HG03064 (cell line): ENCODE data around the gene GALNT14.
"Not testable (repeated sequence)": the region's sequence is repeated elsewhere in the genome, so short reads cannot be mapped to it uniquely, and the experiment has no call there.

ENCODE experiments used
- ATAC-seq: cut with Tn5 transposase; IDR thresholded peaks from one replicate; pipeline ENCODE4 v1.9.1; 2021; ENCODE audit warnings: low read depth; ENCODE audit not compliant: unreplicated experiment

Gene GALNT14

DNA sequence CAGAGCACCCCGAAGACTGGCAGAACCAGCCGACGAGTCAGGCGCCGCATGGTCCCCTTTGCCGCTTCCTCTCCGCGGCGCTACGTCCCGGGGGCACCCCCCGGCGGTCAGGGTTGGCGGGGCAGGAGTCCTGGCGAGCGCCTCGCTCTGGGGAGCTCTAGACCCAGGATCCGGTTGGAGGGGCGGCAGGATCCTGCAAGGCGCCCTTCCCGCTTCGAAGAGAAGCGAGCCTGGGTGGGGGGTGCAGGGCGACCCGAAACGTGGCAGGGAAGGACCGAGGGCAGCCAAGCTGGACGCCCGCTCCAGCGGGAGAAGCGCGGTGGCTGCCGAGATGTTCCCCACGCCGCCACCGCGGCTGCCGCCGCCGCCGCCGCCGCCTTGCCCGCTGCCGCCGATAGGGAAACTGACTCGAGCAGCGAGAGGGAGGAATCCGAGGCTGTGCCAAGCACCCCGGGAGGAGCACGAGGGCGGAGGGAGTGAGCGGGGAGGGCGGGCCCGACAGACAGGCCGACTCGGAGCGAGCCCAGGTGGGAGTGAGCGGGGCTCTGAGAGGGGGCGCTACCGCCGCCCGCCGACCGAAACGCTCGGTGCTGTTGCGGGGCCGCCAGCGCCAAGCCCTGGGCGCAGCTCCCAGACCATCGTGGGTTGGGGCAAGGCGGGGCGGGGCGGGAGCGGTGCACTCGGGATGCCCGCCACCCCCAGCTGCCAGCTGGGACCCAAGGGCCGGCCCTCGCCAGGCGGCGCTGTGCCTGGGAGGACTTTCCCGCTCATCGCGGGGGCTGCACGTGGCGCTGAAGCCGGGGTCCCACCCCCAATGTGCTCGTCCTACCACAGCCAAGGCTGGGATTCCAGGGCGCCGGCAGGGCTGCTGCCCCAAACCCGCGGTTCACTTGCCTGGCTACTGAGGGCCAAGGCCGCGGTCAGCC is at the start of gene GALNT14:
Gene GALNT14, minus strand, starts transcription at position 404 of the 926 bp plus-strand sequence. Its CDS starts 354 bp downstream, at position 50.
- ATAC-seq, result no peak

DNA sequence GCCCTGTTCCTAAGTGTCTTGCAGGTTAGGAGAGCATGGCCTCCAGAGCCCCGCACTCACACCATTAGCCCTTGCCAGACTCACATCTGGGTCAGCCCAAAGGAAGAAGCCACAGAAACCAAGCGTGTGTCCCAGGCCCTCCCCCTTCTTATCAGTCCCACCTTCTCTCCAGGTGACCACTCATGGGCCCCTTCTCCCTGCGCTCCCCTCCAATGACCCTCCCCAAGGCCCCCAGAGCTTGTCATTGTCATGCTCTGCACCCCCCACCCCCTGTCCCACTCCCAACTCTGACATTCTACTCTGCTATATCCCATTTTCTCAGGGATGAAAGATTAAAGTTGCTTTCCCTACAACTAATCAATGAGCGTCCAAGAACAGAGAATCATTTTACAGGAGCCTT is 48.9 kb upstream of the GALNT14 start:
- no peak for ATAC-seq

GRCh38 chr2:31183973-31184372 is 45.7 kb upstream of the GALNT14 start:
- ATAC-seq, result not testable (repeated sequence)

DNA sequence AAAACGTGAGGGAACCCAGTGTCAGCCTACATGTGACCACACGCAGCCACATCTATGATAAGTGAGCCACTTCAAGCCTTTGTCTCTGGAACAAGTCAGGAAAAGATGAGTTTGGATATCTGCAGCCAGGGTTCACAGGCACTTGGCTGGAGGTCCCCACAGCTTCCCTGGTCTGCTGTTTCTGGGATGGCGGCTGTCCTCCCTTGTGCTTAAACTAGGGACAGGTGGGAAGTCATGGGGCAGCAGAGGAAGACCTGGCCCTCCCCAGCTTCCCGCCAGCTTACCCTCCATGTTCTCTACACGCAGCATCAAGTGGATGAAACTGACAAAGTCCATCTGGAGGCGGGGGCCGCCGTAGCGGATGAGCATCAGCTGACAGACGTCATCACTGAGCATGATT is 38.5 kb upstream of the GALNT14 start:
- no peak for ATAC-seq

GRCh38 chr2:31171142-31171541 is 32.9 kb upstream of the GALNT14 start:
- ATAC-seq, result no peak

DNA sequence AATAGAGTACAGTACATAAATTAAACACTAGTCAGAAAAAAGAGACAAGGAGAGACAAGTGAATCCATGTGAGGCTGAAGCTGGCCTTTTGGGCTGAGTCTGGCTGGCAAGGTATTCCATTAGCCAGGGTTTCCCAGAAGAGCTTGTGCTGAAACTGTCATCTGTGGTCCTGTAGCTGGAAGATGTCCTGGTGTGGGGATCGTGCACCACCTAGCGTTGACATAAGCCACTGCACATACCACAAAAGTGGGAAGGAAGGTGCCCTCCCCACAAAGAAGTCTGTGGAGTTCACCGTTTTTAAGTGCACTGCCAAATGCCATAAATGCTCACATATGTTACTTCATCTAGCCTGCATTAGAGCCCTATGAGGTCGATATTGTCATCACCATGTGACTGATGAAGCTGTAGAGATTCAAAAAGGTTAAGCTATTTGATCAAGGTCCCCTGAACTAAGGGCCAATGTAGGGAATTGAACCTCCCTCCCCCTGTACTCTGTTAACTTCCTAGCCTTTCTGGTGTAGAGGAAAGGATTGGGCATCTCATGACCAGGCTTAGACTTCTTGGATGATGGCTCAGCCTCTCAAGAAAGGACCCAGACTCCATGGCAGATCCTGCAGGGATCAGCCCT is 31.9 kb upstream of the GALNT14 start:
- no peak for ATAC-seq

DNA sequence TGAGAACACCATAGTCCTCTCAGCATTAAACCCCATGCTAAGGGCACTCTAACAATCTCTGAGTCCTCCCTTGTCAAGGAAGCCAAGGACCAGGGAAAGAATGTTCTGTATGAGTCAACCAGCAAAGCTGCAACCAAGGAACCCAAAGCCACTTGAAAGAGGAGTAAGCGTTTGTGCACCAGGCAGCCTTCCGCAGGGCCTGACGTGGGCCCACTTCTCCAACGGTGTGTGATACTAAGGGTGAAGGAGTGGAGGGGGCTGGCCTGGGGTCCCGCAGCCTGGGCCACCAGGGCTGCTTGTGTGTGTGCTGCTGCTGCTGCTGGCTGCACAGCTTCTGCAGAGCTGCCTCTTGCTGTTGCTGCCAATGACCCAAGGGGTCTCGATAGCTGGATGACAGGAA is 30.1 kb upstream of the GALNT14 start:
- ATAC-seq, result no peak

- ATAC-seq, result no peak
These were observed 28.7 kb upstream of the GALNT14 start for GRCh38 chr2:31166925-31167324.

DNA sequence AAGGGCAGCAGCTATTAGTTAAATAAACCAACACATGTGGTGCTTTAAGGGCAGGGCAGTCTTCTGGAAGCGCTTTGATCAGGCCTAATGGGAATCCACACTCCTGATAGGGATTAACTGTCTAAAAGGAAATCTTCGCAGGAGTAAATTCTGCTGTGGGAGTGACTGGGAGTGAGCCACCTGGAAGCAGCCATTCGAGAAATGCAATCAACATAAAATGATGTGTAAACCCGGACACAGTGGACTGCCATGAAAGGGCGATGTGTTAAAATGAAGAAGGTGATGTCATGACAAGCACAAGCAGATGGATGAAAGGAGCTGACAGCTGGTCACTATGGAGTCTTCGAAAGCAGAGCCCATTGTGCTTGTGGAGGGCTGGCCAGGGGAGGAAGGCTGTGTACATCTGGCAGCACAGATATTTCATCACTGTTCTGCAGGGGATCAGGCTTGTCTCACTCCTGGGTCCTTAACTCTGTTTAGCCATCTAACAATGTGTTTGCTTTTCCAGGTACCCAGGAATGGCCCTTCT is 24.8 kb upstream of the GALNT14 start:
- no peak for ATAC-seq

DNA sequence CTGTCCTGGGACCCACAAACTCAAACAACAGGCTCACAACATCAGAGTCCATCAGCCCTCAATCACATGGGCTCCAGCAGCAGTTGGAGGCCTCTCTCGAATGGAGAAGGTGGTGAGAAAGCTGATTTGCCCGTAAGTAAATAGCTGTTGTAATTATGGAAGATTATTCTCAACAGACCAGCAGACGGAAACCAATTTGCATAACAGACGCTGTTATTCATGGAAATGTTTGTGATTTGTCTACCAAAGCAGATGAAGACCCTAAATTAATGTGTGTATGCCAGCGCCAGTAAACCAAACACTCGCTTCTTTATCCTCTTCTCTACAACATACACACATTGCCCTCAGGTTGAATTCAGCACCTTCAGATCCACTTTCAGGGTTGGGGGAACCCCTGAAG is 23.4 kb upstream of the GALNT14 start:
- no peak for ATAC-seq

GRCh38 chr2:31151501-31151900 is 13.3 kb upstream of the GALNT14 start:
- ATAC-seq, result no peak

DNA sequence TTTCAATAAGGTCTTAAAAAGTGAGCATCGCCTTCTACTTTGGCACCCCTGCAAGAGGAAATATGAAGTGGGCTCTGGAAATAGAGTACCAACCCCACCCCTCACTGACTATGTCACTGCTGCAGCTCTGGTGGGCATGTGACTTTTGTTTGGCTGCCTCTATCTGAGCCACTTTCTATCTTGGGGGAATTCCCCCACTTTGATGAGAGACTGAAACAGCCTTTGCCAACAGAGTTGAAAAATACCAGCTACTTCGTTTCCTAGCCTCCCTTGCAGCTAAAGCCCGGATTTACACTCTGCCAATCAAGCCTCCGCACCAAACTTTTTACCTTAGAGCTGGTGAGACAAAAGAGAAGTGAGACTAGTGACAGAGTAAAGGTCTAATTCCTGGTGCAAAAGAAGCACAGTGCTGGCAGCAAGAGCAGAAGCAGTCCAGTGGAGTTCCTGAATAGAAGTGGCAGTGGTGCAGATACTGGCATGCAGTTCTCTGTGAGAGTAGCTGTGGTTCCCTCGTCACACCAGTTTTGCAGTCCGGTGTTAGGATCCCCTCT is 12.0 kb upstream of the GALNT14 start:
- no peak for ATAC-seq

DNA sequence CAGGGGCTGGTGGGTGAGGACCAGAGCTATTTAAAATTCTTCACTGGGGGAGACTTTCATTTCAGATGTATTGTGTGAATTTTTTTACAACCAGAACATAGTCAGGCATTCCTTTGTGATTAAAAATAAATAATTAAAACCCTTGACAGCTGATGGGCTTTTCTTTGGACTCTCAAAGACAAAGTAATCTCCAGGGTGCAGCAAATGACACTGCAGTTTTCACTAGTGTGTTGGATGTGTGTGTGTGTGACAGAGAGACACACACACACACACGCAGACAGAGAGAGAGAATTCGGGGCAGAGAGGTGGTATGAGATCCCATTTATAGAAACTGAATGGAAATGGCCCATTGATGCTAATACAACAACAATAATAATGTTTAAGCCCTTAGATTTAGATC is 10.3 kb upstream of the GALNT14 start:
- no peak for ATAC-seq

- ATAC-seq, result no peak
These were observed 9.4 kb upstream of the GALNT14 start for GRCh38 chr2:31147645-31148044.

- no peak for ATAC-seq
These were observed 3.9 kb upstream of the GALNT14 start for GRCh38 chr2:31142110-31142509.

DNA sequence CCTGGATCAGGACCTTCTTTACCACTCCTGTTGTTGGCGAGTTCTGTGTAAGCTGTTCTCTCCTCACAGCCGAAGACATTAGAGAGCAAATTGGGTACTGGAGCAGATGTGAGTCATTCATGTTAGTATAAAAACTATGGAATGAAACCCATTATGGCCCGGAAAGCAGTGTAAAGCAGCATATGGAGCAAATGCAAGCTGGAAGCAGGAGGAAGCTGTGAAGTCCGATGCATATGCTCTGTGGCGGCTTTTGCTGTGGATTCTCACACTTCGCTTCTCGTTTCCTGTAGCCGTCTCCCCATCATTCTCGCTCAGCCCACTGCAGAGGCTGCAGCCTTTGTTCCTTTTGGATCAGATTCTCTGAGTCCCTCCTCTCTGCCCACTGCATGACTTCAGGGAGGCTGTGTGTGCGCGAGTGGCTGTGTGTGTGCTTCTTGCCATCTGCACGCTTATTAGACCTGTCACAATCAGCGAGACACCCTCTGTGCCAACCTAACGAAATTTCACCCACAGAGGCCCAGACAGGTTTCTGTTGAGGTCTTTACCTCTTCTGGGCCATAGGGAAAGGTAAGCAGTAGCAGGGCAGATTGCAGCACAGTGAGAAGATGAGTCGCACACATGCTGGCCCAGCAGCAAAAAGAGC is 3.3 kb upstream of the GALNT14 start:
- no peak for ATAC-seq

- ATAC-seq, result no peak
These were observed 1.9 kb upstream of the GALNT14 start for GRCh38 chr2:31140151-31140550.

GRCh38 chr2:31139671-31140070 is 1.4 kb upstream of the GALNT14 start:
- no peak for ATAC-seq

DNA sequence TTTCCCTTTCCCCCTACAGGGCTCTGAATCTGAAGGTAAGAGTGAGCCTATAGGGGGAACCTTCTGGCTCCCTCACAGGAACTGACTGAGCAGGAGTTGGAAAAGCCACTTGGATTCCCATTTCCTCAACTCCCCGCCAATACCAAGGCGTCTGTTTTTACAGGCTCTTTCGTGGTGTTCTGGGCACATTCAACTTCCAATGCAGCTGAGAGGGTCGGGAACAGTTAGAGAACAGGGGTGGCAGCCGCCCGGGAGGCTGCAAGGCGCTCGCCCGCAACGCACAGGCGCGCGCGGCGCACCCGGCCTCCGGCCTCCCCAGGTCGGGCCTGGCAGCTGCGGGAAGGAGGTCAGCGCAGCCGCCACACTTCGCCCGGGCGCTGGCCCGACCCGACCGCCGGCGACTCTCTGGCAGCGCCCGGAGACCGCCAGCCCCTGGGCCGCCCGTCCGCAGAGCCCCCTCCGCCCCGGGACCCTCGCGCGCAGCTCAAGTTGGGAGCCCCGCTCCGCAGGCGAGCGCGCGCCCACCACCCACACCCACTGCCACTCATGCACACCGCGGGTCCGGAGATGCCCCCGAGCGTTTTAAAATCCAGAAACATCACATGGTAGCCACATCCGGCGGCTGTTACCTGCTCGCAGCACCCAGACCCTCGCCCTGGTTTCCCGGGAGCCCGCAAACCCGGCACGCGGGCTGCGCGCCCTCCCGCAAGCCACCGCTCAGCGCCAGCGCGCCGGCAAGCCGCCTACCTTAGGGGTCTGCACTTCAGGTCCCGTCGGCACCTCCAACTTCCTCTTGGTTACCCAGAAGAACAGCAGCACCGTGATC is 816 bp downstream of the GALNT14 start:
- no peak for ATAC-seq

GRCh38 chr2:31136732-31137131 is 1.5 kb downstream of the GALNT14 start:
- no peak for ATAC-seq
